GM21390 (cell line): ENCODE results near the gene COL1A1.

Experiments used
- ATAC-seq: cut with Tn5 transposase; IDR thresholded peaks from one replicate; pipeline ENCODE4 v1.9.1; 2021; ENCODE audit not compliant: unreplicated experiment

COL1A1 gene

DNA sequence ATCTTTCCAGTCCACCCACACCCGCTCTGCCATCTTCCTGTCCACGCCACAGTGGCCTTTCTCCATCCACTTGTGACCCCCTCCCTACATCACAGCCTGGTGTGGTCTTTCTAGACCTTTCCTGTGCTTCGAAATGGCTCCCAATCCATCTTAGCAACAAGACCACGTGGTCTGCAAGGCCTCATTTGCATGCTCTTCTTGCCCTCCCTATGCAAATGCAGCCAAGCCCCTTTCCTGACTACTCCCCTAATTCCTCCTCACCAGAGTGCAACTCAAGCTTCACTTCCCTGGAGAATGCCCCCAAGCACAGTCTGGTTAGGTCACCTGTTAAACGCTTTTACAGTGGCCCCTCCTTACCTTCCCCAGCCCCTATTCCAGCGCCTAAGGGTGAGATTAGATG lies 57.1 kb downstream of the COL1A1 start:
- no peak for ATAC-seq

- no peak for ATAC-seq
Observed at GRCh38 chr17:50143461-50144176, 57.8 kb downstream of the COL1A1 start.

GRCh38 chr17:50141745-50142110 lies 59.7 kb downstream of the COL1A1 start:
- ATAC-seq = no peak

DNA sequence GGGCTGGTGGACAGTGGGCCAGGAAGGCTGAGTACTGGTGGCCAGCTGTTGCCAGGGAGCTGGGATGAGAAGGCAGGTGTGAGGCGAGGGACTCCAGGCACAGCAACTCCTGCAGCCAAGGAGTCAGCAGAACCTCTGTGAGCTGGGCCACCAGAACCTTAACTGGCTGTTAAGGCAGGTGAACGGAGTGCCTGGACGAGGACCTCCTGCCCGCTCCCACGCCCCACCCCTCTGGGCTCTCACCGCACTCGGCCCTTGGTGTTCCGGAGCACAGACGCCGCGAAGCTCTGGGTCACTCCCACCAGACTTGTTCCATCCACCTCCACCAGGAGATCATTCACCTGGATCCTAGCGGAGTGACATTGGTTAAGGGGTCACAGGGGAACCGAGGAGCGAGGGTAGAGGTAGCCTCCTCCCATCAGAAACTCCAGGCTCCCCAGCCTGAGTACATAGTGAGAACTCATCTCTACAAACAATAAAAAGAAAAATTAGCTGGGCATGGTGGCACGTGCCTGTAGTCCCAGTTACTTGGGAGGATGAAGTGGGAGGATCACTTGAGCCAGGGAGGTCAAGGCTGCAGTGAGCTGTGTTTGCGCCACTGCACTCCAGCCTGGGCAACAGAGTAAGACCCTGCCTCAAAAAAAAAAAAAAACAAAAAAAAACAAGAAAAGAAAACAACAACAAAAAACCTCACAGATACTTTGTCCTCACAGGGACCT lies 60.2 kb downstream of the COL1A1 start:
- ATAC-seq = no peak

DNA sequence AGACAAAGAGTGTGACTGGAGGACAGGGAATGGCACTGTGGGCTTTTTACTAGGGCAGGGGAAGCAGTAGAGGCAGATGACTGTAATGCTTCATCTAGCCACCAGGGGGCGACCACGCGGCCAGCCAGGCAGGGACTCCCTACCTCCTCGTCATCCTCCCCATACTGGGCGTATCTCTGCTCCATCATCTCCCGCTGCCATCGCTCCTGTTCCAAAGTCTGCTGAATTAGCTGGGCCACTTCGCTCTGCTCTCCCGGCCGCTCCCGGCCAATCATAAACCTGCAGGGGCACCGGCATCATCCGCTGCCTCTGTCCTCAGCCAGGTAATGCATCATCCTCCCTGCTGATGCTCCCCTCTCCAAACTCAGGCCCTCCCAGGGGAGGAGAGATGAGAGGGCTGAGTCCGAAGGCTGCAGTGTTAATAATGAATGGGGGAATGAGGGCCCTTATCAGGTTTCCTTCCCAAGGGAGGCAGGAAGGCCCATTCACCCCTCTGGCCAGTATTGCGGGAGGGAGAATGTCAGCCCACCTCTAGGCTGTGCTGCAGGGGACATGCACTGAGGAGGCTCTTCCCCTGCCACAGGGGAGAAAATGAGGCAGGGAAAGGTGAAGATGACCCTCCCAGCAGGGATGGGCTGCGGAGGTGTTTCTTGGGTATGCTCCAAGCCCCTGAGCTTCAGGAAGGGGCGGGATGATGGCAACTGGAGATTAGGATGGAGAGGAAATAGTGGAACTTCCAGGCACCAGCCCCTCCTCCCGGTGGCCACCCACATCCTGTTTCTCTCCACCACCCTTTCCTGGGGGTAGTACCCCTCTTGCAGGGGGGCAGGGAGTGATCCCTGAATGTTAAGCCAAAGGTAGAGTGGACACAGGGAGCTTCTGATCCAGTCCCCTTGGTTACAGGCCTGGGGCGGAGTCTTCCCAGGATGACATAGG lies 61.2 kb downstream of the COL1A1 start:
- no peak for ATAC-seq

DNA sequence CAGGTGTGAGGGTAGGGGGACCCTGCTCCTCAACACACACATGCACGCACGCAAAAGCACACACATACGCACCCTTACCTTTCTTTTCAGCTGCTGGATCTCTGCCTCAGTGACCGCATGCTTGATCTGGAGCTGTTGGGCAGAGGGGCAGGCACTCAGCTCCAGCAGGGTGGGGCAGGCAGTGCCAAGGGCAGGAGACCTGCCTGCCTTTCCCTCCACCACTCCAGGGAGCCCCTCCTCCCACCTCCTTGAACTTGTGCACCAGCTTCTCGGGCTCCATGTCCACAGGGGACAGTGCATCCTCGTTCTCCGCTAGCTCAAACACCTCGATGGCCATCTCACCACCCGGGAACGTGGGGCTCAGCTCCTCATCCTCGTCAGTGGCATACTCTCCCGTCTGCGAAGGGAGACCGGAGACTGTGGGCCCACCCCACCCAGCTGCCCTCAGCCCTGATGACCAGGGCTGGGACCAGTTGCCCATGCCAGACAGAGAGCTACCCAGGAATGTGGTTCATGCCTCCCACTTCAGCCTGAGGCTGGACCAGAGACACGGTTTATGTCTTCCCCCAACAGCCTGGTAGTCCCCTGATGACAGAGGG lies 62.1 kb downstream of the COL1A1 start:
- no peak for ATAC-seq

DNA sequence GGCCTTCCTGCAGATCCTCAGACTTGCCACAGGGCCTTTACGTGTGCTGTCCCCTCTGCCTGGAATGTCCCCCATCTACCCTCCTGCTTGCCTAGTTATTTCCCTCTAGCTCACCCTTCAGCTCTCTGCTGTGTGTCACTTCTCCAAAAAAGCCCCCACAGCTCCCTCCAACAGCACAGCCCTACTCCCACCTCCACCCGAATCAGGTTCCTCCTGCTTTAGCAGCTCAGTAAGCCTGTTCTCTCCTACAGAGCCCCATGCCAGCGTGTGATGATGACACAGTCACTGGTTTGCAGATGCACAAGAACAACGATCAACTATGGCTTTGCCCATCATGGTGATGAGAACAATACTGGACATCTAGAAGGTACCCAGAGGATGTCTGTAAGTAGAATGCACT lies 64.4 kb downstream of the COL1A1 start:
- no peak for ATAC-seq

DNA sequence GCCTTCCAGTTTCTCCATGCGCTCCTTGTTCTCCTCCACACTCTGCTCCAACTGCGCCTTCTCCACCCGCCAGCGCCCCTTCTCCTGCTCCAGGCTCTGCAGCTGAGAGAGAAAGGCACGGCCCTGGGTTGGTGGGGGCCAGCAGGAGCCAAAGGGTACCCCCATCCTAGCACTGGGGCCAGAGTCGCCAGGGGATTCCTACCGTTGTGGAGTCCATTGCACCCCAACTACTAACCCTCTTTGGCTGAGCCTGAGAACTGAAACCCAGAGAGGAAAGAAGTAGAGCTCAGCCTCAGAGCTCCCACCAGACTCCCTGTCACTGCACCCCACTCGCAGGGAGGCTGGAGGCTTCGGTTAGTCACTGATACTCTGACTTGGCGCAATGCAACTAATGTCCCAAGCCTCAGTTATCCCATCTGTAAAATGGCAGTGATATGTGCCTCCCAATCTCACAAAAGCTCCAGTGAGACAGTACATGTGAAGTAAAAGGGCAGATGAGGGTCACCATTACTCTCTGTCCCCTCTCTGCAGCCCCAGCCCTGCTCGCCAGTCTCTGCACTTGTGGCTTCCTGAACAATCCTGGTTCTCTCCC lies 65.2 kb downstream of the COL1A1 start:
- ATAC-seq = no peak

DNA sequence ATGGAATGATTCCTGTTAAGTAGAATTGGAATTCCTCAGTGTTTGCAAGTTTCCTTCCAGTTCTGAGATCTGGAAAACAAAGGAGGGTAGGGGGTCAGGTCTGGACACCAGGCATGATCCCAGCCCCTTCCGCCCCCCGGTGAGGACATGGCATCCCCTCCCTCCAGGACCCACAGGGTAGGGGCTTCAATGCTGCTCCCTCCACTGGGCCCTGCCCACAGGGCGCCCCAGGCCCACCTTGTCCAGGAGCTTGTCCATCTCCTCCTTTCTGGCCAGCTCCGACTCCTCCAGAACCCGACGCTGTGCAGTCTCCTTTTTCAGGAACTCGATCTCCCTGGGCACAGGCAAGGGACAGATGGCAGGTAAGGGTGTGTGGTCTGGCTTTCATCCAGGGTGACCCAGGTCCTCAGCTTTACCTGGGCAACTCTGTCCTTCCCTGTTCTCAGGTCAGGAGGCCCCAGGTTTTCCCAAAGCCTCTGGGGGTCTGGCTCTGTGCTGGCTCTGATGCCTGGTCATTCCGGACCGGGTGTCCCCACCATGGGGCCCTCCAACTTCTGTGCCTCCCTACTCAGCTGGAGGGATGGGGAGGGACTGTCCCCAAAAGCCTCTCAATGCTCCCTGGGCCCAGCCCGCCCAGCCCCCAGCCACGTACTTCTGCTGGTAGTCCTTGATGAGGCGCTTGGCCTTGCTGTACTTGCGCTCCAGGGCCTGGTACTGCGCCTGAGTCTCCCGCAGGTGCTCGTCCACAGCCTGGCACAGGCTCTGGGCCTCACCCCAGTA lies 65.9 kb downstream of the COL1A1 start:
- no peak for ATAC-seq

GRCh38 chr17:50134206-50135110 lies 67.0 kb downstream of the COL1A1 start:
- no peak for ATAC-seq

DNA sequence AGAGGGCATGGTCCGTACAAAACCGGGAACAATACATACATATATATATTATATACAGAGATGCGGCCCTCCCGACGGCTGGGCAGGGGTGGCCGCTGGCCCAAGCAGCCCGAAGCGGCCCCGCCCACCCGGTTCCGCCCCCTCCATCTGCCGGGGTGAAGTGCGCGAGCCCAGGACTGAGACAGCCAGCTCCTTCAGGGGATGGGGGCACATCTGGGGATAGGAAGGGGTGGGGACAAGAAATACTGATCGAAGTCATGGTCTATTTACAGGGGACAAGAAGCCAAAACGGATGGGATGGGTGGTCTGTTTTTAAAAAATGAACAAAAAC lies 67.7 kb downstream of the COL1A1 start:
- ATAC-seq = no peak
